Peyer's patch (tissue), 4 donors: ENCODE results near the gene MAGEA4. TPM values are rescaled to one million over a fixed set of nuclear protein-coding genes. Genes with fewer than 3 reads are reported as not detected.
"Not testable (repeated sequence)": the region's sequence is repeated elsewhere in the genome, so short reads cannot be mapped to it uniquely, and the experiment has no call there.

Source experiments
- DNase-seq, 3 donors: peaks; one replicate each; pipeline ENCODE4 v3.0.0-alpha.2; 2017 to 2019
- H3K27ac ChIP-seq, 4 donors: fragments of 200-600 bp; sonication (generic); one replicate each; pipeline ENCODE4 v1.5.1; 2016 to 2019
- H3K27me3 ChIP-seq, 2 donors: fragments of 200-600 bp; sonication (generic); one replicate each; pipeline ENCODE4 v1.5.1; 2019
- H3K36me3 ChIP-seq, 3 donors: fragments of 200-600 bp; sonication (generic); one replicate each; pipeline ENCODE4 v1.5.1; 2016 to 2019
- H3K4me1 ChIP-seq, 4 donors: fragments of 200-600 bp; sonication (generic); one replicate each; pipeline ENCODE4 v1.5.1; 2016 to 2019
- H3K4me3 ChIP-seq, 4 donors: fragments of 200-600 bp; sonication (generic); 1 replicate in 3 of 4; 2 replicates in 1 of 4; pipeline ENCODE4 v1.5.1; 2016 to 2019; ENCODE audit warnings: mild to moderate bottlenecking in 1 of 4
- H3K9me3 ChIP-seq, 4 donors: fragments of 200-600 bp; sonication (generic); one replicate each; pipeline ENCODE4 v1.5.1; 2016 to 2019; ENCODE audit warnings: mild to moderate bottlenecking in 1 of 4
- CTCF ChIP-seq, 6 experiments: fragments of 450-650 bp in 4 of 6; fragments of 200-600 bp in 2 of 6; sonication (generic) in 1 of 6; IDR thresholded peaks; one replicate each; pipeline ENCODE4 v1.5.1; 2017 to 2019; ENCODE audit warnings: antibody characterized with exemption in 6 of 6, mild to moderate bottlenecking in 3 of 6, moderate library complexity in 1 of 6
- POLR2A ChIP-seq, 2 donors: fragments of 450-650 bp; IDR thresholded peaks; one replicate each; pipeline ENCODE4 v1.5.1; 2017; ENCODE audit warnings: antibody characterized with exemption in 2 of 2, mild to moderate bottlenecking in 2 of 2, moderate library complexity in 2 of 2
- total RNA-seq, 4 donors: library from RNA; depleted of rRNA; stranded (reverse); fragments of >200 nt; gene quantifications; one replicate each; pipeline ENCODE4 v1.1.0, GENCODE V29; 2016

Gene MAGEA4
- total RNA-seq, 4 donors from 2014 or later = not detected

- no peaks in the 10 kb centered on the region for H3K36me3 ChIP-seq
- no peaks in the 10 kb centered on the region for H3K4me1 ChIP-seq
- H3K27ac ChIP-seq = no peak overlapping the region
- H3K9me3 ChIP-seq = no peaks in the 10 kb centered on the region
- no peak overlapping the region for H3K4me3 ChIP-seq
- H3K27me3 ChIP-seq = no peaks in the 10 kb centered on the region
- TF ChIP-seq POLR2A (IDR thresholded peaks at IDR 0.05) (no peak), CTCF (IDR thresholded peaks at IDR 0.05) (no peak)
- DNase-seq = no peak
Observed at GRCh38 chrX:151901826-151902225, 10.9 kb upstream of the MAGEA4 start.

GRCh38 chrX:151902813-151903591 lies 9.7 kb upstream of the MAGEA4 start:
- TF ChIP-seq CTCF (IDR thresholded peaks at IDR 0.05) (no peak), POLR2A (IDR thresholded peaks at IDR 0.05) (peak in 1 of 2 donors; percentile 8)
- Histone ChIP-seq H3K9me3 (no peaks in the 10 kb centered on the region), H3K4me3 (no peak overlapping the region), H3K27me3 (no peaks in the 10 kb centered on the region), H3K27ac (peak overlapping the region in 2 of 4 donors; percentile 52 to 66), H3K4me1 (no peaks in the 10 kb centered on the region), H3K36me3 (no peaks in the 10 kb centered on the region)
- DNase-seq = peak in 2 of 3 donors; percentile 57 to 69

DNA sequence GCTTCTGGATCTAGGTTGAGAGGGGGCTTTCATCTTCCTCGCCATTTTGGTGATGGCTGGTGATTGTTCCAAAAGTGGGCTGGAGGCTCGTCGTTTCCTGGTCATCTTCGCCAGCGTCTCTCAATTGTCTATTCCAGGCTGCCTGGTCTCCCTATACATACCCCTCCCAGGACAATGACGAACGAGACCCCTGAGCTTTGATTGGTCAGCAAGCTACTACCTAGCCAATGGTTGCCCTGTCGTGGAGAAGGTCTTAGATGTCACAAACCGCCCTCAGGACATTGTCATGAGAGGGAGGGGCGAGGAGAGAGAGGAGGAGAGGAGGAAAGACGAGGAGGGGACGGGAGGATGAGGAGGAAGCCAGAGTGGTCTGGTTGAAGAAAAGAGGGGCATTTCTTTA lies 7.7 kb upstream of the MAGEA4 start:
- Histone ChIP-seq H3K4me1 (no peaks in the 10 kb centered on the region), H3K27ac (no peak overlapping the region)
- TF ChIP-seq CTCF (IDR thresholded peaks at IDR 0.05) (no peak), POLR2A (IDR thresholded peaks at IDR 0.05) (no peak)

GRCh38 chrX:151912221-151912620 lies 468 bp upstream of the MAGEA4 start:
- H3K4me3 ChIP-seq = no peak overlapping the region
- no peaks in the 10 kb centered on the region for H3K9me3 ChIP-seq
- no peak for DNase-seq
- TF ChIP-seq POLR2A (IDR thresholded peaks at IDR 0.05) (no peak), CTCF (IDR thresholded peaks at IDR 0.05) (no peak)
- H3K27ac ChIP-seq = no peak overlapping the region
- H3K27me3 ChIP-seq = no peaks in the 10 kb centered on the region
- H3K4me1 ChIP-seq = no peaks in the 10 kb centered on the region
- H3K36me3 ChIP-seq = no peaks in the 10 kb centered on the region

More for the DNA sequence above, 7.7 kb upstream of the MAGEA4 start:
- Histone ChIP-seq H3K4me3 (no peak overlapping the region), H3K27me3 (no peaks in the 10 kb centered on the region), H3K9me3 (no peaks in the 10 kb centered on the region), H3K36me3 (no peaks in the 10 kb centered on the region)
- DNase-seq = no peak

DNA sequence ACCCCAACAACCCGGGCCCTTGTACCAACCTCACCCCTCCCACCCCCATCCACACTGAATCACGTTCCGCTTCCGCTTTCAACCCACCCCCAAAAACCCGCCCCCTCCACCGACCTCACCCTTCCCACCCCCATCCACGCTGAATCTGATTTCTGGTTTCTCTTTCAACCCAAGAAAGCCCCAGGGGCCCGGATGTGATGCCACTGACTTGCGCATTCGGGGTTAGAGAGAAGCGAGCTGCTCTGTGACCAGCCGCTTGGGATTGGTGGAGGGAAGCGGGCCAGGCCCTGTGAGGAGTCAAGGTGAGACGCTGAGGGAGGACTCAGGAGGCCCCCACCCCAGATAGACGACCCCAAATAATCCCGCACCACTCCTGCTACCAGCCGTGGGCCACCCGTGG lies 6.0 kb downstream of the MAGEA4 start:
- not testable (repeated sequence) for H3K9me3 ChIP-seq, H3K4me1 ChIP-seq, DNase-seq, H3K4me3 ChIP-seq, H3K27me3 ChIP-seq, H3K36me3 ChIP-seq, H3K27ac ChIP-seq

- Histone ChIP-seq H3K36me3 (no peaks in the 10 kb centered on the region), H3K4me3 (no peak overlapping the region), H3K27ac (no peak overlapping the region), H3K4me1 (no peaks in the 10 kb centered on the region), H3K9me3 (no peaks in the 10 kb centered on the region), H3K27me3 (no peaks in the 10 kb centered on the region)
- DNase-seq = no peak
- TF ChIP-seq CTCF (IDR thresholded peaks at IDR 0.05) (no peak), POLR2A (IDR thresholded peaks at IDR 0.05) (no peak)
Observed at GRCh38 chrX:151919610-151920009, 6.9 kb downstream of the MAGEA4 start.
